GM23338 (cell line): ENCODE results near the gene SSTR1. TPM values are rescaled to one million over a fixed set of nuclear protein-coding genes. Genes with fewer than 3 reads are reported as not detected.

Experiments
- ATAC-seq: fragments of 200-7000 bp; cut with Tn5 transposase; 3 replicates; pipeline ENCODE4 v1.9.1; 2020
- DNase-seq: peaks from one replicate; pipeline ENCODE4 v3.0.0-alpha.2; 2015; ENCODE audit warnings: low spot score
- H2AFZ ChIP-seq: fragments of 200-600 bp; sonication (generic); 2 replicates; pipeline ENCODE4 v1.8.0; 2016; ENCODE audit warnings: antibody characterized with exemption, mild to moderate bottlenecking, moderate library complexity
- H3F3A ChIP-seq: fragments of 200-600 bp; sonication (generic); replicated peaks from 2 replicates; pipeline ENCODE4 v1.8.0; 2017; ENCODE audit warnings: antibody characterized with exemption, mixed run types, low read depth
- H3K27ac ChIP-seq: fragments of 200-600 bp; sonication (generic); 2 replicates; pipeline ENCODE4 v1.6.1; 2016; ENCODE audit warnings: low read depth
- H3K27me3 ChIP-seq: fragments of 200-600 bp; sonication (generic); 2 replicates; pipeline ENCODE4 v1.8.0; 2016; ENCODE audit warnings: mild to moderate bottlenecking, mixed run types, moderate library complexity; ENCODE audit not compliant: insufficient read depth
- H3K36me3 ChIP-seq: fragments of 200-600 bp; sonication (generic); 2 replicates; pipeline ENCODE4 v1.8.0; 2016; ENCODE audit warnings: mild to moderate bottlenecking; ENCODE audit not compliant: insufficient read depth
- H3K4me1 ChIP-seq: fragments of 200-600 bp; sonication (generic); 2 replicates; pipeline ENCODE4 v1.8.0; 2016; ENCODE audit warnings: mild to moderate bottlenecking, moderate library complexity; ENCODE audit not compliant: insufficient read depth
- H3K4me2 ChIP-seq: fragments of 200-600 bp; sonication (generic); 2 replicates; pipeline ENCODE4 v1.7.1; 2017; ENCODE audit warnings: mixed run types
- H3K4me3 ChIP-seq: fragments of 200-600 bp; sonication (generic); 2 replicates; pipeline ENCODE4 v1.6.1; 2016; ENCODE audit warnings: mixed run types
- H3K79me2 ChIP-seq: fragments of 200-600 bp; sonication (generic); replicated peaks from 2 replicates; pipeline ENCODE4 v1.8.0; 2017; ENCODE audit warnings: mild to moderate bottlenecking; ENCODE audit not compliant: insufficient read depth
- H3K9me2 ChIP-seq: fragments of 200-600 bp; sonication (generic); 2 replicates; pipeline ENCODE4 v1.8.0; 2017; ENCODE audit not compliant: insufficient read depth
- H4K20me1 ChIP-seq: fragments of 200-600 bp; sonication (generic); replicated peaks from 2 replicates; pipeline ENCODE4 v1.8.0; 2017; ENCODE audit warnings: mild to moderate bottlenecking; ENCODE audit not compliant: insufficient read depth
- H3K27ac Mint-ChIP-seq: 2 replicates; pipeline ENCODE4 v1.8.0; 2020; ENCODE audit warnings: inconsistent platforms, mild to moderate bottlenecking, moderate library complexity, mixed read lengths
- H3K27me3 Mint-ChIP-seq: 3 replicates; pipeline ENCODE4 v1.8.0; 2022; ENCODE audit warnings: low read depth, mild to moderate bottlenecking, moderate library complexity, mixed read lengths, inconsistent platforms; ENCODE audit not compliant: insufficient read depth, poor library complexity
- H3K36me3 Mint-ChIP-seq: 3 replicates; pipeline ENCODE4 v1.8.0; 2021; ENCODE audit warnings: low read depth, mild to moderate bottlenecking, inconsistent platforms, moderate library complexity, mixed read lengths
- H3K4me1 Mint-ChIP-seq: 3 replicates; pipeline ENCODE4 v1.8.0; 2020; ENCODE audit warnings: mild to moderate bottlenecking, inconsistent platforms, mixed read lengths
- H3K4me3 Mint-ChIP-seq: 3 replicates; pipeline ENCODE4 v1.8.0; 2021; ENCODE audit warnings: moderate library complexity, mild to moderate bottlenecking, inconsistent platforms, mixed read lengths
- H3K9me3 Mint-ChIP-seq: 3 replicates; pipeline ENCODE4 v1.8.0; 2020; ENCODE audit warnings: moderate library complexity, mild to moderate bottlenecking, inconsistent platforms, mixed read lengths
- CTCF ChIP-seq, 2 experiments: fragments of 200-600 bp in 1 of 2; sonication (generic) in 1 of 2; conservative IDR thresholded peaks; 2 replicates each; pipeline versions ENCODE4 v1.5.1 to v1.6.1; 2016 to 2017; ENCODE audit warnings: antibody characterized with exemption in 2 of 2, low read depth in 2 of 2, mild to moderate bottlenecking in 2 of 2, moderate library complexity in 1 of 2
- EZH2 ChIP-seq: fragments of 200-600 bp; sonication (generic); IDR thresholded peaks from one replicate; pipeline ENCODE4 v1.8.0; 2017; ENCODE audit warnings: antibody characterized with exemption, mild to moderate bottlenecking, low read depth; ENCODE audit not compliant: unreplicated experiment
- EZH2phosphoT487 ChIP-seq: fragments of 200-600 bp; sonication (generic); IDR thresholded peaks from one replicate; pipeline ENCODE4 v1.8.1; 2018; ENCODE audit warnings: antibody characterized with exemption; ENCODE audit not compliant: unreplicated experiment
- NANOG ChIP-seq: IDR thresholded peaks from 2 replicates; pipeline ENCODE4 v1.6.1; 2016; ENCODE audit warnings: antibody characterized with exemption, borderline replicate concordance
- POLR2AphosphoS5 ChIP-seq: IDR thresholded peaks from 2 replicates; pipeline ENCODE4 v1.6.1; 2016; ENCODE audit warnings: antibody characterized with exemption, low read depth
- REST ChIP-seq: IDR thresholded peaks from one replicate; pipeline ENCODE4 v1.6.1; 2018; ENCODE audit warnings: antibody characterized with exemption; ENCODE audit not compliant: unreplicated experiment
- polyA plus RNA-seq: library from polyadenylated mRNA; unstranded; fragments of >200 nt; fragmentation: Nextera tagmentation; extraction: Ambion mirVana; gene quantifications from 2 replicates; pipeline ENCODE4 v1.2.1, GENCODE V29; 2016
- total RNA-seq: library from RNA; depleted of rRNA; stranded (reverse); fragments of >200 nt; shearing (Covaris generic); gene quantifications from 2 replicates; pipeline ENCODE4 v1.2.3, GENCODE V29; 2014

SSTR1 gene
- total and polyA plus RNA-seq, 2 experiments from 2014 or later = 0.42 to 0.80 TPM

- Histone ChIP-seq H3K4me1 (peaks cover 40% of the 10 kb centered on the region), H3K4me2 (peak overlapping the region; percentile 79), H2AFZ (peak overlapping the region; percentile 65), H3K27me3 (peaks cover 100% of the 10 kb centered on the region), H3K9me2 (no peaks in the 10 kb centered on the region), H3K4me3 (peak overlapping the region; percentile 51), H4K20me1 (no peaks in the 10 kb centered on the region; the same call in 1 of the 2 replicates), H3K79me2 (no peaks in the 10 kb centered on the region), H3K27ac (no peak overlapping the region), H3F3A (peaks cover 13% of the 10 kb centered on the region), H3K36me3 (no peaks in the 10 kb centered on the region)
- TF ChIP-seq CTCF (conservative IDR thresholded peaks at IDR 0.05; ENCODE audit: low read depth in 2 of 2) = peak; percentile 16 to 31; a peak in 2 of 4 replicates
- TF ChIP-seq POLR2AphosphoS5 = no peak
- peak; percentile 84 for TF ChIP-seq EZH2
- Mint-ChIP-seq H3K4me3 (peak overlapping the region; percentile 70), H3K4me1 (peaks cover 44% of the 10 kb centered on the region), H3K9me3 (peaks cover 16% of the 10 kb centered on the region), H3K36me3 (peaks cover 3% of the 10 kb centered on the region; the same call in 1 of the 3 replicates), H3K27me3 (peaks cover 81% of the 10 kb centered on the region), H3K27ac (no peak overlapping the region)
- peak; percentile 63 for DNase-seq
- ATAC-seq = peak; percentile 7
Observed at GRCh38 chr14:38210587-38211216, 3.0 kb downstream of the SSTR1 start.

- H3K4me3 ChIP-seq = peak overlapping the region; percentile 51
- H3K9me3 Mint-ChIP-seq = peaks cover 10% of the 10 kb centered on the region; the same call in 2 of the 3 replicates
- peaks cover 100% of the 10 kb centered on the region for H3K27me3 ChIP-seq
- no peaks in the 10 kb centered on the region for H3K79me2 ChIP-seq
- H3K9me2 ChIP-seq = no peaks in the 10 kb centered on the region
- peak; percentile 3 for ATAC-seq
- H3K27me3 Mint-ChIP-seq = peaks cover 75% of the 10 kb centered on the region
- no peak overlapping the region for H3K27ac Mint-ChIP-seq
- H3F3A ChIP-seq = peaks cover 13% of the 10 kb centered on the region
- TF ChIP-seq REST (no peak), NANOG (no peak), EZH2 (peak; percentile 93), EZH2phosphoT487 (peak; percentile 77)
- H4K20me1 ChIP-seq = no peaks in the 10 kb centered on the region; the same call in 1 of the 2 replicates
- no peaks in the 10 kb centered on the region for H3K36me3 ChIP-seq
- peak overlapping the region; percentile 79 for H3K4me2 ChIP-seq
- peak; percentile 59 for DNase-seq
- peak overlapping the region; percentile 70 for H3K4me3 Mint-ChIP-seq
- peak overlapping the region; percentile 65 for H2AFZ ChIP-seq
- H3K36me3 Mint-ChIP-seq = peaks cover 3% of the 10 kb centered on the region; the same call in 1 of the 3 replicates
- peaks cover 40% of the 10 kb centered on the region for H3K4me1 ChIP-seq
- H3K27ac ChIP-seq = no peak overlapping the region
- H3K4me1 Mint-ChIP-seq = peaks cover 44% of the 10 kb centered on the region
Observed at GRCh38 chr14:38211255-38211735, 3.6 kb downstream of the SSTR1 start.
